ENCODE measurements around the gene DDO.
A peak's percentile ranks its signal among the peaks of the same experiment; 100 is the strongest.
"Not testable (repeated sequence)": the region's sequence is repeated elsewhere in the genome, so short reads cannot be mapped to it uniquely, and the experiment has no call there.

DDO gene, protein sequence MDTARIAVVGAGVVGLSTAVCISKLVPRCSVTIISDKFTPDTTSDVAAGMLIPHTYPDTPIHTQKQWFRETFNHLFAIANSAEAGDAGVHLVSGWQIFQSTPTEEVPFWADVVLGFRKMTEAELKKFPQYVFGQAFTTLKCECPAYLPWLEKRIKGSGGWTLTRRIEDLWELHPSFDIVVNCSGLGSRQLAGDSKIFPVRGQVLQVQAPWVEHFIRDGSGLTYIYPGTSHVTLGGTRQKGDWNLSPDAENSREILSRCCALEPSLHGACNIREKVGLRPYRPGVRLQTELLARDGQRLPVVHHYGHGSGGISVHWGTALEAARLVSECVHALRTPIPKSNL

DNA sequence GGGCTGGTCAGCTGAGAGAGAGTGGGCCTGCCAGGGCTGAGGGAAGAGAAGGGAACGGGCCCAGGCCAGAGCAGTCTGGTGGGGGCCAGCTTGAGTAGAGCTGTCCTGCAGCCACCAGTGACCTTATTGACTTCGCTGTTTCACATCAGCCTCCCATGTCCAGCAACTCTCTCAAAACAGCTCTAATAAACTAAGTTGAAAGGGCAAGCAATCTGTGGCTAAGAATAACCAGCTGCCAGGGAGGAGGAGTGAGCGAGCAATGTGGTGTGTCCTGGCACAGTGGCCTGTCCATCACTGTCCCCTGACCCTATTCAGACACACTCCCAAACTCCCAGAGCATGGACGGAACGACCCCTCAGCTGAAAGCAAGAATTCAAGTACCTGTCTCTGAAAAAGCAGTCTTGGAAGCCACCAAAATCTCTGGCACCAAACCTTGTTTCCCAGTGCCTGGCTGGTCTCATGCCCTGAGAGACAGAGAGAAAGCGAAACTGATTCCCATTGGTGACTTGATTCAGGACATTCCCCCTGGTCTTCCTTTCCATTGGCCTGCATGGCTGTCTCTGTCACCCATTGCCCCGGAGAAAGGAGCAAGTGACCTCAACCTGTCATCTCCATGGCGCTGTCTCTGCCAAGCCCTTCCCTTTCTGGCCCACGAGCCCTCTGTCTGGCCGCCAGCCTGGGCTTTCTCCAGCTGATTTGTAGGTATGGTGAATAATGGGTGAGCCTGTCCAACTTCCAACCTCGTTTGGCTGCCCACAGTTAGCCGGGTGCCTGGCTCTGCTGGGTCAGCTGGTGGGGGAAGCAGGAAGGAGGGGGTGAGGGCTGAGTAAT lies at the start of gene DDO:
TSS of gene DDO (minus strand) at position 490 of the 831 bp plus-strand sequence. CDS start 2,113 bp downstream, outside the sequence.
- H3K27ac ChIP-seq = no peak within 1 kb of the TSS
- no peak for TF ChIP-seq ZFX (IDR thresholded peaks at IDR 0.05; ENCODE audit: borderline replicate concordance)
- TF ChIP-seq, protein P1, sequence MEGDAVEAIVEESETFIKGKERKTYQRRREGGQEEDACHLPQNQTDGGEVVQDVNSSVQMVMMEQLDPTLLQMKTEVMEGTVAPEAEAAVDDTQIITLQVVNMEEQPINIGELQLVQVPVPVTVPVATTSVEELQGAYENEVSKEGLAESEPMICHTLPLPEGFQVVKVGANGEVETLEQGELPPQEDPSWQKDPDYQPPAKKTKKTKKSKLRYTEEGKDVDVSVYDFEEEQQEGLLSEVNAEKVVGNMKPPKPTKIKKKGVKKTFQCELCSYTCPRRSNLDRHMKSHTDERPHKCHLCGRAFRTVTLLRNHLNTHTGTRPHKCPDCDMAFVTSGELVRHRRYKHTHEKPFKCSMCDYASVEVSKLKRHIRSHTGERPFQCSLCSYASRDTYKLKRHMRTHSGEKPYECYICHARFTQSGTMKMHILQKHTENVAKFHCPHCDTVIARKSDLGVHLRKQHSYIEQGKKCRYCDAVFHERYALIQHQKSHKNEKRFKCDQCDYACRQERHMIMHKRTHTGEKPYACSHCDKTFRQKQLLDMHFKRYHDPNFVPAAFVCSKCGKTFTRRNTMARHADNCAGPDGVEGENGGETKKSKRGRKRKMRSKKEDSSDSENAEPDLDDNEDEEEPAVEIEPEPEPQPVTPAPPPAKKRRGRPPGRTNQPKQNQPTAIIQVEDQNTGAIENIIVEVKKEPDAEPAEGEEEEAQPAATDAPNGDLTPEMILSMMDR (IDR thresholded peaks at IDR 0.05) = no peak

DNA sequence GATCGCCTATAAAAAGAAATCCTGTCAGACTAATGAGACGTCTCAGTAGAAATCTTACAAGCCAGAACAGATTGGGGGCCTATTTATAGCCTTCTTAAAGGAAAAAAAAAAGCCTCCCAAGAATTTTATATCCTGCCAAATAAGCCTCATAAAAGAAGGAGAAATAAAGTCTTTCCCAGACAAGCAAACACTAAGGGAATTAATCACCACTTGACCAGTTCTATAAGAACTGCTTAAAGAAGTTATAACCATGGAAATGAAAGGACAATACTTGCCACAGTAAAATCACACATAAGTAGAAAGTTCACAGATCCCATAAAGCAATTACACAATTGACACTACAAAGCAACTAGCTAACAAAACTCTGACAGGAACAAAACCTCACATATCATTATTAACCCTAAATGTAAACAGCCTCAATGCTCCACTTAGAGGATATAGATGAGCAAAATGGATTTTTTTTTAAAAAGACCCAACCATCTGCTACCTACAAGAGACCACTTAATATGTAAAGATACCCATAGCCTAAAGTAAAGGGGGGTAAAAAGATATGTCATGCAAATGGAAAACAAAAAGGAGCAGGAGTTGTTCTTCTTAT lies 47.6 kb upstream of the DDO start:
- TF ChIP-seq, protein P1 (IDR thresholded peaks at IDR 0.05) = no peak
- no peak for TF ChIP-seq ZFX (IDR thresholded peaks at IDR 0.05; ENCODE audit: borderline replicate concordance)
- no peak overlapping the region for H3K27ac ChIP-seq

DNA sequence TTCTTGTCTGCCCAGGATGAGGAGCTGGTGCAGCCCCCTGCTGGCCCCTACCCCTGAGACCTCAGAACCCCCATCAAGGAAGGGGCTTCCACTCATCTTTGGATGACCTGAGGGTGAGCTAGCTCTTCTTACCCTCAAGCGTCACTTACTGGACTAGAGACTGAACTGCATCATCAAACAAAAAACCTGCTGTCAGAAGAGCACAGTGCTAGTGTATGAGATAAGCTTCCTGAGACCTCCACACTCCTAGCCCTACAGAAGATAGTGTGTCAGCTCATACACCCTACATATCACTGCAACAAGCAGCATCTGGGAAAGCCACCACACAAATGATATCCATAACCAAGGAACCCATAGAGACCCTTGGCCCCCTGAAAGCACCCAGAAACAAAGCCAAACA lies 46.0 kb upstream of the DDO start:
- no peak overlapping the region for H3K27ac ChIP-seq
- TF ChIP-seq, protein P1 (IDR thresholded peaks at IDR 0.05) = no peak
- TF ChIP-seq ZFX (IDR thresholded peaks at IDR 0.05; ENCODE audit: borderline replicate concordance) = no peak

DNA sequence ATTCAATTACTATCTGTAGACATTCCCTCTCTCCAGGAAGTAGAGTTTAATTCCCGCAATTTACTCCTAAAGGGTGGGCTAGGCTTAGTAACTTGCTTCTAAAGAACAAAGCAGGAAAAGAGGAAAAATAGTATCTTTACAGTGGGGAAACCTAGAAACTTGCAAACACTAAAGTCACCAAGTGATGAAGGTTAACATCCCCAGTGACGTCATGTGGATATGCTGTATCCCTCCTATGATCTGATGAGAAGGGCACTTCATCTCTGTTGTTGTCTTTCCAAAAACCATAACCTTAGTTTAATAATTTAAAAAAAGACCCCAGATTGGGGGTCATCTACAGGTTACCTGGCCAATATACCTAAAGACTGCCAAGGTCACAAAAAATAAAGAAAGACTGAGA lies 43.8 kb upstream of the DDO start:
- no peak overlapping the region for H3K27ac ChIP-seq
- TF ChIP-seq, protein P1 (IDR thresholded peaks at IDR 0.05) = no peak
- TF ChIP-seq ZFX (IDR thresholded peaks at IDR 0.05; ENCODE audit: borderline replicate concordance) = no peak

DNA sequence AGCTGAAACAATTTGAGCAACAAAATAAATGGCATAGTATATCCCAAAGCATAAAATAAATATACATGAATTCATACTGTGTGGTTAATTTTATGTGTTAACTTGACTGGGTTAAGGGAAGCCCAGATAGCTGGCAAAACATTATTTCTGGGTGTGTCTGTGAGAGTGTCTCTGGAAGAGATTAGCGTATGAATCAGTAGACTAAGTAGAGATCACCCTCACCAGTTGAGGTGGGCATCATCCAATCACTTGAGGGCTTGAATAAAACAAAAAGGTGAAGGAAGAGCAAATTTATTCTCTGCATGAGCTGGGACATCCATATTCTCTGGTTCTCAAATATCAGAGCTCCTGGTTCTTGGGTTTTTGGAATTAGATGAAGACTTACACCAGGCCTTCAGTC lies 43.1 kb upstream of the DDO start:
- H3K27ac ChIP-seq = no peak overlapping the region

DNA sequence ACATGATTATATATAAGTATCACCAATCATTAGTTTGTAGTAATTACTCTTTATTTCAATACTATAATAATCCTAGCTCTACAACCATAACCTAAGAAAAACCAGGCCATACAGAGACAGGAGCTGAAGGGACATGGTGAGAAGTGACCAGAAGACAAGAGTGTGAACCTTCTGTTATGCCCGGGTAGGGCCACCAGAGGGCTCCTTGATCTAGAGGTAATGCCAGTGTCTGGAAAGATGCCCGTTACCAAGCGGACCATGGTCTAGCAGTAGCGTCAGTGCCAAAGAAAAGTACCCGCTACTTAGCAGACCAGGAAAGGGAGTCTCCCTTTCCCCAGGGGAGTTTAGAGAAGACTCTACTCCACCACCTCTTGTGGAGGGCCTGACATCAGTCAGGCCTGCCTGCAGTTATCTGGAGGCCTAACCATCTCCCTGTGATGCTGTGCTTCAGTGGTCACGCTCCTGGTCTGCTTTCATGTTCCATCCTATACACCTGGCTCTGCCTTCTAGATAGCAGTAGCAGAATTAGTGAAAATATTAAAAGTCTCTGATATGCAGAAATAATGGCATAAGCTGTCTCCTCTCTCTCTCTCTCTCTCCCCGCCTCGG lies 42.3 kb upstream of the DDO start:
- not testable (repeated sequence) for H3K27ac ChIP-seq
- TF ChIP-seq, protein P1 (IDR thresholded peaks at IDR 0.05) = peak; percentile 81

More for the DNA sequence above, 43.1 kb upstream of the DDO start:
- TF ChIP-seq, protein P1 (IDR thresholded peaks at IDR 0.05) = no peak
- no peak for TF ChIP-seq ZFX (IDR thresholded peaks at IDR 0.05; ENCODE audit: borderline replicate concordance)
